Esophagus muscularis mucosa (tissue), 3 donors: ENCODE results near the gene KANK4.

Source experiments
- EP300 ChIP-seq: sonication (generic); formaldehyde crosslinking; IDR thresholded peaks from one replicate; pipeline ENCODE4 v1.6.1; 2017; ENCODE audit warnings: antibody characterized with exemption
- TF ChIP-seq, protein P1 (sequence below), 3 experiments: fragments of 200-600 bp in 2 of 3; fragments of 450-650 bp in 1 of 3; sonication (generic) in 2 of 3; IDR thresholded peaks; one replicate each; pipeline ENCODE4 v1.5.1; 2017 to 2019; ENCODE audit warnings: antibody characterized with exemption in 3 of 3, mild to moderate bottlenecking in 2 of 3, moderate library complexity in 1 of 3

DNA sequence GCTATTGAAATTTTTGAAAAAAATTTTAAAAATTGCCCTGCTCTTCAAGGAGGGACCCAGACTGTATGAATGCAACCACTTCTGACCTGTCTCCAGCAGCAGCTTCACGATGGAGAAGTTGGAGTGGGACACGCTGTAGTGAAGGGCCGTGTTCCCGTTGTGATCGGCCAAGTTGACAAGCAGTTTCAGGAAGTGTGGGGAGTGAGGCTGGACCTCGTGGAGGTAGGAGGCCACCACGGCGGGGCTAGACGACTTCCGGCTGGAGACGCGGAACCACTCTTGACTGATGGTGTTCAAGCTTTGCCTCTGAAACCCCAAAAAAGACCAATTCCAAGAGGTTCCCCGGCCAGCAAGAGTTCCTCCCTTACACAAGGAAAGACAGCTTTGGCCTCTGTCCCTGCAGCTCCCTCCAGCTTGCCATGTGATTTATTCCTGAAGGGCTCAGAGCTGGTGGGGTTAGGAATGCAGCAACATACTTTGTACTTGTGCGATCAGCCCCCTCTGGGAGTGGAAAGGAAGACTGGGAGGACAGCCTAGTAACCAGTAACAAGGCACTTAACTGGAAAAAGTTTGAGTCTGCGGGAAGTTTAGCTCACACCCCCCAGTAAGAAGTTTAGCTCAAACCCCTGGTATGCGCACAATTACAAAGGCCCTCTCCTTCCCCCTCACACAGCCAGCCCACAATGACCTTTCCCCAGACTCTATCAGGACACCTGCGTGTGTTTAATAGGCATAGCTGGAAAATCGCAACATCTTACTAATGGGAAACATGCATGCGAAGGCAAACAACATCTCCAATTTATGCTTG is 56.0 kb downstream of the KANK4 start:
- no peak for TF ChIP-seq EP300
- TF ChIP-seq, protein P1, sequence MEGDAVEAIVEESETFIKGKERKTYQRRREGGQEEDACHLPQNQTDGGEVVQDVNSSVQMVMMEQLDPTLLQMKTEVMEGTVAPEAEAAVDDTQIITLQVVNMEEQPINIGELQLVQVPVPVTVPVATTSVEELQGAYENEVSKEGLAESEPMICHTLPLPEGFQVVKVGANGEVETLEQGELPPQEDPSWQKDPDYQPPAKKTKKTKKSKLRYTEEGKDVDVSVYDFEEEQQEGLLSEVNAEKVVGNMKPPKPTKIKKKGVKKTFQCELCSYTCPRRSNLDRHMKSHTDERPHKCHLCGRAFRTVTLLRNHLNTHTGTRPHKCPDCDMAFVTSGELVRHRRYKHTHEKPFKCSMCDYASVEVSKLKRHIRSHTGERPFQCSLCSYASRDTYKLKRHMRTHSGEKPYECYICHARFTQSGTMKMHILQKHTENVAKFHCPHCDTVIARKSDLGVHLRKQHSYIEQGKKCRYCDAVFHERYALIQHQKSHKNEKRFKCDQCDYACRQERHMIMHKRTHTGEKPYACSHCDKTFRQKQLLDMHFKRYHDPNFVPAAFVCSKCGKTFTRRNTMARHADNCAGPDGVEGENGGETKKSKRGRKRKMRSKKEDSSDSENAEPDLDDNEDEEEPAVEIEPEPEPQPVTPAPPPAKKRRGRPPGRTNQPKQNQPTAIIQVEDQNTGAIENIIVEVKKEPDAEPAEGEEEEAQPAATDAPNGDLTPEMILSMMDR (IDR thresholded peaks at IDR 0.05): no peak
